HCT116 (cell line): Measurements from ENCODE around the gene CMIP. TPM values are rescaled to one million over a fixed set of nuclear protein-coding genes. Genes with fewer than 3 reads are reported as not detected.

Experiments used
- ATAC-seq: fragments of 200-7000 bp; cut with Tn5 transposase; 2 replicates; pipeline ENCODE4 v1.9.1; 2020; ENCODE audit warnings: mild to moderate bottlenecking, moderate library complexity
- BruUV-seq: library from RNA; stranded (reverse); fragments of 400-500 nt; replicated peaks from 2 replicates; lab custom pipeline; 2021; lab: Mats Ljungman, UMichigan
- CTCF ChIA-PET: fragments of 300-600 bp; sonication (Branson Sonifier 250); formaldehyde crosslinking; loops from one replicate; lab custom pipeline; 2021; ENCODE audit warnings: antibody characterized with exemption; lab: Charles Lee
- POLR2A ChIA-PET: fragments of 300-600, 350-600 bp; sonication (Branson Sonifier 250); formaldehyde crosslinking; loops from one replicate; lab custom pipeline; 2021; ENCODE audit warnings: antibody characterized with exemption; lab: Charles Lee
- RAD21 ChIA-PET, 2 experiments: fragments of 300-600 bp; sonication (Branson Sonifier 250); formaldehyde crosslinking; loops; one replicate each; lab custom pipeline; 2023; ENCODE audit warnings: low total read pairs in 2 of 2; ENCODE audit not compliant: uncharacterized antibody in 2 of 2, unreplicated experiment in 2 of 2, low non-redundant PET in 1 of 2; lab: Charles Lee
- DNase-seq: peaks from one replicate; pipeline ENCODE4 v3.0.0-alpha.2; 2010; ENCODE audit warnings: low read depth, low spot score
- H2AFZ ChIP-seq: fragments of 200-600 bp; shearing (Covaris generic), sonication (generic); 2 replicates; pipeline ENCODE4 v1.6.1; 2017; ENCODE audit warnings: low read depth, mixed run types, mixed read lengths, antibody characterized with exemption, low read length; ENCODE audit not compliant: poor library complexity, severe bottlenecking
- H3K27ac ChIP-seq: 2 replicates; pipeline ENCODE4 v1.5.1; 2012; ENCODE audit warnings: low read depth, low read length
- H3K27me3 ChIP-seq: fragments of 200-600 bp; sonication (generic); 2 replicates; pipeline ENCODE4 v1.6.1; 2016; ENCODE audit warnings: mixed run types, low read length, mixed read lengths; ENCODE audit not compliant: insufficient read depth
- H3K36me3 ChIP-seq, 2 experiments: fragments of 200-500 bp in 1 of 2; fragments of 200-600 bp in 1 of 2; sonication (Bioruptor generic) in 1 of 2; sonication (generic) in 1 of 2; 2 replicates each; pipeline versions ENCODE4 v1.5.1 to v1.6.1; 2014 to 2016; ENCODE audit warnings: low read length in 2 of 2, inconsistent platforms in 1 of 2, mixed read lengths in 1 of 2, mixed run types in 1 of 2; ENCODE audit not compliant: insufficient read depth in 2 of 2, control insufficient read depth in 1 of 2
- H3K4me1 ChIP-seq, 2 experiments: fragments of 200-600 bp in 1 of 2; sonication (generic) in 1 of 2; 2 replicates each; pipeline versions ENCODE4 v1.5.1 to v1.6.1; 2012 to 2017; ENCODE audit warnings: low read length in 2 of 2, inconsistent platforms in 1 of 2, mild to moderate bottlenecking in 1 of 2, mixed read lengths in 1 of 2, mixed run types in 1 of 2, moderate library complexity in 1 of 2; ENCODE audit not compliant: insufficient read depth in 2 of 2, control insufficient read depth in 1 of 2
- H3K4me2 ChIP-seq: fragments of 200-600 bp; sonication (generic); 2 replicates; pipeline ENCODE4 v1.6.1; 2017; ENCODE audit warnings: mixed run types, low read length, mixed read lengths
- H3K4me3 ChIP-seq, 2 experiments: fragments of 200-600 bp in 1 of 2; sonication (generic) in 1 of 2; replicated peaks in 1 of 2; 2 replicates each; pipeline ENCODE4 v1.5.1; 2011 to 2016; ENCODE audit warnings: low read length in 2 of 2, control low read depth in 1 of 2, low read depth in 1 of 2, mild to moderate bottlenecking in 1 of 2, mixed read lengths in 1 of 2, mixed run types in 1 of 2
- H3K79me2 ChIP-seq: fragments of 200-600 bp; sonication (generic); 2 replicates; pipeline ENCODE4 v1.6.1; 2017; ENCODE audit warnings: mild to moderate bottlenecking, mixed run types, low read length, moderate library complexity, mixed read lengths; ENCODE audit not compliant: insufficient read depth
- H3K9ac ChIP-seq: fragments of 200-600 bp; sonication (generic); 2 replicates; pipeline ENCODE4 v1.6.1; 2016; ENCODE audit warnings: low read length, mixed read lengths
- H3K9me2 ChIP-seq: fragments of 200-600 bp; sonication (generic), shearing (Covaris generic); 2 replicates; pipeline ENCODE4 v1.6.1; 2017; ENCODE audit warnings: mixed run types, mild to moderate bottlenecking, moderate library complexity; ENCODE audit not compliant: insufficient read depth
- H3K9me3 ChIP-seq, 2 experiments: fragments of 200-500 bp in 1 of 2; fragments of 200-600 bp in 1 of 2; sonication (Bioruptor generic) in 1 of 2; sonication (generic) in 1 of 2; 2 replicates each; pipeline ENCODE4 v1.6.1; 2014 to 2017; ENCODE audit warnings: low read length in 2 of 2, mixed read lengths in 2 of 2, inconsistent platforms in 1 of 2, low read depth in 1 of 2, mild to moderate bottlenecking in 1 of 2, mixed run types in 1 of 2, moderate library complexity in 1 of 2; ENCODE audit not compliant: control insufficient read depth in 1 of 2, insufficient read depth in 1 of 2
- H4K20me1 ChIP-seq: fragments of 200-600 bp; sonication (generic), shearing (Covaris generic); 2 replicates; pipeline ENCODE4 v1.6.1; 2017; ENCODE audit warnings: mixed run types, mild to moderate bottlenecking, moderate library complexity; ENCODE audit not compliant: insufficient read depth
- EZH2 ChIP-seq: fragments of 200-600 bp; sonication (generic); IDR thresholded peaks from 2 replicates; pipeline ENCODE4 v1.6.1; 2017; ENCODE audit warnings: antibody characterized with exemption, mixed run types
- SP1 ChIP-seq: IDR thresholded peaks from 2 replicates; pipeline ENCODE4 v1.6.1; 2012; ENCODE audit warnings: low read depth
- intact Hi-C: fragments of 100-400 bp; cut with micrococcal nuclease; formaldehyde crosslinking; loops from 2 replicates; pipeline ENCODE4 v1.10.0; 2022
- total RNA-seq: library from RNA; stranded (reverse); gene quantifications from one replicate; pipeline ENCODE4 v1.2.1, GENCODE V29; 2021; ENCODE audit not compliant: unreplicated experiment
- TF ChIP-seq, protein P1 (sequence below), 3 experiments: fragments of 200-600 bp in 1 of 3; sonication (generic) in 1 of 3; IDR thresholded peaks in 2 of 3; conservative IDR thresholded peaks in 1 of 3; 2 replicates each; pipeline ENCODE4 v1.5.1; 2012 to 2017; ENCODE audit warnings: low read depth in 2 of 3, low read length in 2 of 3, antibody characterized with exemption in 1 of 3, borderline replicate concordance in 1 of 3, control low read depth in 1 of 3, mild to moderate bottlenecking in 1 of 3, mixed read lengths in 1 of 3, mixed run types in 1 of 3, moderate library complexity in 1 of 3; ENCODE audit not compliant: insufficient read depth in 1 of 3

The CMIP gene
- total RNA-seq, 1 experiment from 2014 or later, result 64.6 TPM

DNA sequence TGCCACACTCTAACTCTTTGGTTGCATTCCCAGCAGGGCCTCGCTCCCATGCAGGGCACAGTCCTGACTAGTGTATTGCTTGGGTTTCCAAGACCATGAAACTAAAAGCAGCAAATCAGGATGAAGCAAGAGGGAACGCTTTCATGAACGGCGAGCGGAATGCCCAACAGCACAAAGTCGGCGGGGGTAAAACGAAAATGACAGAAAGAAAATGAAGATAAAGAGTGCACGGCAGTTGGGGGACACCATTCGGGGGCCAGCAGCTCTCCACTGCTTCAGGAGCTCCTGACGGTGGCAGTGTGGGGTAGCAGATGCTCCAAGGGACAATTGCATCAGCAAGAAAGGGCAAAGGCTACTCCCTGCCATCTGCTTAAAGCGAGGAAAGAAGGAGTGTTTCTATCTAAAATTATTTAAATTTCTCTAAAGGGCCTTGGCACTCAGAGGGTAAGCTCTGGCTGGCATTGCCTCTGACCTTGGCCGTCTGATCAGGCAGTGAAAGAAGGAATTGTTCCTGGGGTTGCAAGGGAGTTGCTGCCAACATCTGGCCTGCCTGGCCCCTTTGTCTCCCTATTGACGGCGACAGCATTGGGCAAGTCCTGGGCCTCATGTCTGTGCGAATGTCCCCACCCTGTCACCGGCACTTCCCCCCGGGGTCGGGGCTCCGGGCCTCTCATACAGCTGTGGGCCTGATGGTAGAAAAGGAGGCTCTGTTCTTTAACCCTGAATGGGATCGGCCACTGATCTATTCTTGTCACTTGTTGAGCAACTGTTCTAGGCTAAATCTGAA is 138.2 kb downstream of the CMIP start:
- Histone ChIP-seq H3K27ac (peak overlapping the region; percentile 69), H3K4me1 (peaks cover 68 to 88% of the 10 kb centered on the region in 2 experiments), H3K79me2 (peaks cover 73% of the 10 kb centered on the region), H3K9ac (peak overlapping the region; percentile 56), H3K9me3 (no peaks in the 10 kb centered on the region), H2AFZ (no peak overlapping the region), H3K27me3 (no peaks in the 10 kb centered on the region), H3K4me3 (no peak overlapping the region), H3K9me2 (no peaks in the 10 kb centered on the region), H4K20me1 (no peaks in the 10 kb centered on the region), H3K36me3 (no peaks in the 10 kb centered on the region), H3K4me2 (peak overlapping the region; percentile 73)
- intact Hi-C loops, result no loop called here
- no peak for DNase-seq
- ChIA-PET RAD21 (no interaction called here), CTCF (interaction anchor here (0.7 to 1.2 kb wide), 3 partner anchors 15 to 114 kb away, joined by 3 to 4 read pairs (median 3); no protein-coding TSS in a partner anchor), POLR2A (interaction anchor here (0.8 kb wide), 1 partner anchor 19 kb away, joined by 3 read pairs; no protein-coding TSS in a partner anchor)
- TF ChIP-seq, protein P1, sequence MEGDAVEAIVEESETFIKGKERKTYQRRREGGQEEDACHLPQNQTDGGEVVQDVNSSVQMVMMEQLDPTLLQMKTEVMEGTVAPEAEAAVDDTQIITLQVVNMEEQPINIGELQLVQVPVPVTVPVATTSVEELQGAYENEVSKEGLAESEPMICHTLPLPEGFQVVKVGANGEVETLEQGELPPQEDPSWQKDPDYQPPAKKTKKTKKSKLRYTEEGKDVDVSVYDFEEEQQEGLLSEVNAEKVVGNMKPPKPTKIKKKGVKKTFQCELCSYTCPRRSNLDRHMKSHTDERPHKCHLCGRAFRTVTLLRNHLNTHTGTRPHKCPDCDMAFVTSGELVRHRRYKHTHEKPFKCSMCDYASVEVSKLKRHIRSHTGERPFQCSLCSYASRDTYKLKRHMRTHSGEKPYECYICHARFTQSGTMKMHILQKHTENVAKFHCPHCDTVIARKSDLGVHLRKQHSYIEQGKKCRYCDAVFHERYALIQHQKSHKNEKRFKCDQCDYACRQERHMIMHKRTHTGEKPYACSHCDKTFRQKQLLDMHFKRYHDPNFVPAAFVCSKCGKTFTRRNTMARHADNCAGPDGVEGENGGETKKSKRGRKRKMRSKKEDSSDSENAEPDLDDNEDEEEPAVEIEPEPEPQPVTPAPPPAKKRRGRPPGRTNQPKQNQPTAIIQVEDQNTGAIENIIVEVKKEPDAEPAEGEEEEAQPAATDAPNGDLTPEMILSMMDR (IDR thresholded peaks at IDR 0.05 in 2 of 3, conservative IDR thresholded peaks at IDR 0.05 in 1 of 3; ENCODE audit: borderline replicate concordance in 1 of 3, insufficient read depth in 1 of 3, low read depth in 2 of 3, low read length in 2 of 3), result peak in 2 of 3 experiments; percentile 36 to 42; a peak in 3 of 6 replicates
- TF ChIP-seq EZH2 (no peak), SP1 (no peak)
- no peak for ATAC-seq
- BruUV-seq, result no TSS peak
